ENCODE data around the gene RBM18.

DNA sequence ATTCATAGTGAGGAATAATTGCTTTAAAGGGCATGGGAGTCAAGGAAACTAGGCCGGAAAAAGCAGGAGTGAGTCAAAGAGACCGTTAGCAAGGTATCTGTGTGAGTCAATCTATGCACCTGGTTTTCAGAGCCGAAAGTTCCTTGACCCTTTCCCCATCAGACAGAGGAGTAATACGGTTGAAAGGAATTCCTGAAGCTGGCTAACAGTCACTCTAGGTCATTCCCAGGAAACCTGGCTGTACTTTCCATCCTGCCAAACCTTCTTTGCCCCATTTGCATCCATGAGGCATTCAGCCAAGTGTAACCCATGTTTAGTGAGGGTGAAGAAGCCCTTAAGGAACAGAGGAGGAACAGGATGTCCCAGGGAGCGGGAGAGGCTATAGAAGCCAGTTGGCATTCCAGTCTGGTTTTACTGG lies 16.2 kb downstream of the RBM18 start:
- TF ChIP-seq, protein P1, sequence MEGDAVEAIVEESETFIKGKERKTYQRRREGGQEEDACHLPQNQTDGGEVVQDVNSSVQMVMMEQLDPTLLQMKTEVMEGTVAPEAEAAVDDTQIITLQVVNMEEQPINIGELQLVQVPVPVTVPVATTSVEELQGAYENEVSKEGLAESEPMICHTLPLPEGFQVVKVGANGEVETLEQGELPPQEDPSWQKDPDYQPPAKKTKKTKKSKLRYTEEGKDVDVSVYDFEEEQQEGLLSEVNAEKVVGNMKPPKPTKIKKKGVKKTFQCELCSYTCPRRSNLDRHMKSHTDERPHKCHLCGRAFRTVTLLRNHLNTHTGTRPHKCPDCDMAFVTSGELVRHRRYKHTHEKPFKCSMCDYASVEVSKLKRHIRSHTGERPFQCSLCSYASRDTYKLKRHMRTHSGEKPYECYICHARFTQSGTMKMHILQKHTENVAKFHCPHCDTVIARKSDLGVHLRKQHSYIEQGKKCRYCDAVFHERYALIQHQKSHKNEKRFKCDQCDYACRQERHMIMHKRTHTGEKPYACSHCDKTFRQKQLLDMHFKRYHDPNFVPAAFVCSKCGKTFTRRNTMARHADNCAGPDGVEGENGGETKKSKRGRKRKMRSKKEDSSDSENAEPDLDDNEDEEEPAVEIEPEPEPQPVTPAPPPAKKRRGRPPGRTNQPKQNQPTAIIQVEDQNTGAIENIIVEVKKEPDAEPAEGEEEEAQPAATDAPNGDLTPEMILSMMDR (IDR thresholded peaks at IDR 0.05; ENCODE audit: insufficient read depth, low read depth, low read length): no peak
- no peak for TF ChIP-seq EZH2 (IDR thresholded peaks at IDR 0.05; ENCODE audit: insufficient read depth, low read length)
